Spleen (tissue), 13 donors: ENCODE measurements around the gene TREX2. TPM values are rescaled to one million over a fixed set of nuclear protein-coding genes. Genes with fewer than 3 reads are reported as not detected.
A peak's percentile ranks its signal among the peaks of the same experiment; 100 is the strongest.

Experiments used
- DNase-seq: peaks from one replicate; pipeline ENCODE4 v3.0.0-alpha.2; 2020
- H3K27ac ChIP-seq, 8 donors: fragments of 200-600 bp; sonication (generic) in 7 of 8; 1 replicate in 4 of 8; 2 replicates in 4 of 8; pipeline versions ENCODE4 v1.5.0 to v1.8.0; 2016 to 2021; ENCODE audit warnings: inconsistent platforms in 4 of 8, mild to moderate bottlenecking in 4 of 8, moderate library complexity in 1 of 8
- H3K27me3 ChIP-seq, 7 donors: fragments of 200-600 bp; sonication (generic) in 6 of 7; replicated peaks in 1 of 7; 1 replicate in 4 of 7; 2 replicates in 3 of 7; pipeline versions ENCODE4 v1.5.0 to v1.8.0; 2016 to 2021; ENCODE audit warnings: inconsistent platforms in 3 of 7, mild to moderate bottlenecking in 1 of 7
- H3K36me3 ChIP-seq, 6 donors: fragments of 200-600 bp; sonication (generic) in 5 of 6; 1 replicate in 4 of 6; 2 replicates in 2 of 6; pipeline versions ENCODE4 v1.5.0 to v1.8.0; 2016 to 2021; ENCODE audit warnings: inconsistent platforms in 2 of 6
- H3K4me1 ChIP-seq, 6 donors: fragments of 200-600 bp; sonication (generic) in 5 of 6; 1 replicate in 3 of 6; 2 replicates in 3 of 6; pipeline versions ENCODE4 v1.5.0 to v1.8.0; 2016 to 2021; ENCODE audit warnings: inconsistent platforms in 3 of 6
- H3K4me3 ChIP-seq, 8 donors: fragments of 200-600 bp; sonication (generic) in 7 of 8; 1 replicate in 4 of 8; 2 replicates in 4 of 8; pipeline versions ENCODE4 v1.5.0 to v1.8.0; 2016 to 2021; ENCODE audit warnings: inconsistent platforms in 4 of 8, mild to moderate bottlenecking in 4 of 8, moderate library complexity in 2 of 8
- H3K9me3 ChIP-seq, 8 donors: fragments of 200-600 bp; sonication (generic) in 7 of 8; 1 replicate in 4 of 8; 2 replicates in 4 of 8; pipeline versions ENCODE4 v1.5.0 to v1.8.0; 2016 to 2021; ENCODE audit warnings: inconsistent platforms in 4 of 8
- CTCF ChIP-seq, 11 experiments: fragments of 200-600 bp in 7 of 11; fragments of 450-650 bp in 4 of 11; sonication (generic) in 4 of 11; IDR thresholded peaks in 8 of 11; conservative IDR thresholded peaks in 3 of 11; 1 replicate in 7 of 11; 2 replicates in 4 of 11; pipeline versions ENCODE4 v1.4.0 to v1.8.0; 2016 to 2021; ENCODE audit warnings: antibody characterized with exemption in 11 of 11, inconsistent platforms in 4 of 11, mild to moderate bottlenecking in 1 of 11
- POLR2A ChIP-seq, 3 donors: fragments of 450-650 bp; IDR thresholded peaks; one replicate each; pipeline ENCODE4 v1.5.1; 2017; ENCODE audit warnings: antibody characterized with exemption in 3 of 3, mild to moderate bottlenecking in 1 of 3
- POLR2AphosphoS5 ChIP-seq, 3 donors: sonication (generic); formaldehyde crosslinking; IDR thresholded peaks; one replicate each; pipeline ENCODE4 v1.5.1; 2017; ENCODE audit warnings: antibody characterized with exemption in 3 of 3
- WGBS, 5 donors: extraction: QIAGEN DNeasy Blood & Tissue Kit in 3 of 5; methylation state at CpG; one replicate each; pipeline versions ENCODE4 v1.1.5 to v1.1.7; 2013 to 2018; 5-methylcytosine and 5-hydroxymethylcytosine counted together
- intact Hi-C: fragments of 100-400 bp; cut with DNase I; formaldehyde crosslinking; loops from one replicate; pipeline ENCODE4 v1.15.0; 2023; ENCODE audit warnings: low total_unique reads
- long read RNA-seq, 2 donors: transcript quantifications; one replicate each; lab custom pipeline, GENCODE V29; 2026
- polyA plus RNA-seq, 3 donors: library from polyadenylated mRNA; stranded (reverse); fragments of 200-250 nt; gene quantifications; one replicate each; pipeline ENCODE4 v1.2.1, GENCODE V29; 2013
- total RNA-seq, 7 donors: library from RNA; depleted of rRNA in 3 of 7; stranded (reverse); fragments of >200 nt in 3 of 7; fragmentation: NEBNext Ultra II Directional in 4 of 7; extraction: Animal tissue kit (Norgen Biotek cat#: 25700) in 4 of 7; gene quantifications; one replicate each; pipeline versions ENCODE4 v1.1.0 to v1.2.1, GENCODE V29; 2016 to 2021
- donor health status: healthy with polysubstance abuse.
- donor health status: DM: no; HTN: no; CAD: no; lungs with moderate emphysema.
- donor health status: DM: no; HTN: no; CAD: no.
- donor health status: Bipolar disorder and iron deficiency.
- donor health status: healthy.
- donor health status: DM: no; HTN: no; CAD: no.
- donor health status: DM: yes; HTN: yes; CAD: no.

The TREX2 gene
- total RNA-seq (1 to 10 TPM; 1.2 to 6.4 (median 3.7) TPM), polyA plus RNA-seq (1 to 10 TPM; 1.1 to 1.8 (median 1.3) TPM)
- long read RNA-seq, donor 1: 0 reads
- long read RNA-seq, donor 2, partial matches to known transcripts: 8 of 8 reads
- long read RNA-seq, donor 2, other reads (novel, unspliced or antisense): 0 of 8 reads

GRCh38 chrX:153445856-153446635 lies at the start of gene TREX2:
Gene TREX2, minus strand, starts transcription at chrX:153446056. Its CDS starts 626 bp downstream, at chrX:153445430.
- H3K9me3 ChIP-seq: no peaks in the 10 kb centered on the region
- H3K27me3 ChIP-seq: no peaks in the 10 kb centered on the region
- no peak within 1 kb of the TSS for H3K4me3 ChIP-seq
- peak; percentile 72 for DNase-seq
- no peaks in the 10 kb centered on the region for H3K4me1 ChIP-seq
- no peak within 1 kb of the TSS for H3K27ac ChIP-seq
- WGBS, 5 donors: 73 to 84% (median 82%) methylated on average over 12 to 30 of the region's 30 CpGs
- intact Hi-C loops: no loop called here
- no peak for TF ChIP-seq CTCF (IDR thresholded peaks at IDR 0.05 in 8 of 11, conservative IDR thresholded peaks at IDR 0.05 in 3 of 11)
- no peak for TF ChIP-seq POLR2A (IDR thresholded peaks at IDR 0.05)
- TF ChIP-seq POLR2AphosphoS5 (IDR thresholded peaks at IDR 0.05): no peak
- H3K36me3 ChIP-seq: peaks cover 0 to 37% (median 4%) of the 10 kb centered on the region in 6 donors

GRCh38 chrX:153495362-153495751 lies 49.5 kb upstream of the TREX2 start:
- H3K27ac ChIP-seq: peak overlapping the region in 6 of 8 donors; percentile 29 to 71 (median 60)
- H3K36me3 ChIP-seq: no peaks in the 10 kb centered on the region
- intact Hi-C loops: no loop called here
- H3K4me3 ChIP-seq: peak overlapping the region in 7 of 8 donors; percentile 22 to 52 (median 33)
- no peaks in the 10 kb centered on the region for H3K9me3 ChIP-seq
- H3K4me1 ChIP-seq: peaks cover 0 to 17% (median 5%) of the 10 kb centered on the region in 6 donors
- H3K27me3 ChIP-seq: peaks cover 0 to 25% (median 0%) of the 10 kb centered on the region in 7 donors
- 36 to 61% (median 46%) methylated on average over 7 to 17 of the region's 17 CpGs for WGBS, 5 donors
- TF ChIP-seq CTCF (IDR thresholded peaks at IDR 0.05 in 8 of 11, conservative IDR thresholded peaks at IDR 0.05 in 3 of 11) (no peak), POLR2AphosphoS5 (IDR thresholded peaks at IDR 0.05) (no peak), POLR2A (IDR thresholded peaks at IDR 0.05) (no peak)
- DNase-seq: no peak

- DNase-seq: no peak
- Histone ChIP-seq H3K36me3 (no peaks in the 10 kb centered on the region), H3K9me3 (no peaks in the 10 kb centered on the region), H3K4me3 (peak within 1 kb of the TSS in 7 of 8 donors; percentile 22 to 52 (median 33)), H3K27me3 (peaks cover 0 to 24% (median 0%) of the 10 kb centered on the region in 7 donors), H3K4me1 (peaks cover 0 to 17% (median 5%) of the 10 kb centered on the region in 6 donors), H3K27ac (peak within 1 kb of the TSS in 6 of 8 donors; percentile 29 to 71 (median 60))
- 17 to 55% (median 33%) methylated on average over 15 to 40 of the region's 41 CpGs for WGBS, 5 donors
- intact Hi-C loops: no loop called here
- peak in 6 of 11 experiments; percentile 19 to 34 (median 24) for TF ChIP-seq CTCF (IDR thresholded peaks at IDR 0.05 in 8 of 11, conservative IDR thresholded peaks at IDR 0.05 in 3 of 11)
- TF ChIP-seq POLR2AphosphoS5 (IDR thresholded peaks at IDR 0.05): peak in 1 of 3 donors; percentile 63
- no peak for TF ChIP-seq POLR2A (IDR thresholded peaks at IDR 0.05)
Observed at GRCh38 chrX:153494541-153495361, 48.9 kb upstream of the TREX2 start, which contains the start of gene BGN. Gene BGN, plus strand, starts transcription at chrX:153494980. Its CDS starts 9,652 bp downstream, at chrX:153504632.
